HEK293T (cell line): ENCODE data around the gene GMDS.

Source experiments
- CTCF ChIA-PET: fragments of 350-600 bp; formaldehyde crosslinking; extraction: SDS; loops from one replicate; lab custom pipeline; 2021; ENCODE audit warnings: antibody characterized with exemption, inconsistent platforms; lab: Yijun Ruan, JAX
- POLR2A ChIA-PET: fragments of 350-600 bp; formaldehyde crosslinking; extraction: SDS; loops from one replicate; lab custom pipeline; 2020; ENCODE audit warnings: antibody characterized with exemption, inconsistent platforms; lab: Yijun Ruan, JAX
- DNase-seq: peaks from one replicate; pipeline ENCODE4 v3.0.0; 2012; ENCODE audit warnings: mixed read lengths; ENCODE audit errors: extremely low spot score
- ARNT ChIP-seq: fragments of 450-650 bp; IDR thresholded peaks from 2 replicates; pipeline ENCODE4 v1.6.1; 2017; ENCODE audit warnings: mild to moderate bottlenecking
- BHLHE40 ChIP-seq: fragments of 450-650 bp; IDR thresholded peaks from 2 replicates; pipeline ENCODE4 v1.6.1; 2016; ENCODE audit warnings: mild to moderate bottlenecking, moderate library complexity, borderline replicate concordance
- CTBP1 ChIP-seq: fragments of 450-650 bp; IDR thresholded peaks from 2 replicates; pipeline ENCODE4 v1.6.1; 2016; ENCODE audit warnings: borderline replicate concordance
- ELF4 ChIP-seq: fragments of 450-650 bp; IDR thresholded peaks from 2 replicates; pipeline ENCODE4 v1.6.1; 2017; ENCODE audit warnings: antibody characterized with exemption
- FOXA1 ChIP-seq: fragments of 450-650 bp; IDR thresholded peaks from 2 replicates; pipeline ENCODE4 v1.6.1; 2016; ENCODE audit warnings: mild to moderate bottlenecking
- FOXK2 ChIP-seq: fragments of 450-650 bp; IDR thresholded peaks from 2 replicates; pipeline ENCODE4 v1.6.1; 2016; ENCODE audit warnings: mild to moderate bottlenecking
- FOXM1 ChIP-seq: fragments of 450-650 bp; IDR thresholded peaks from 2 replicates; pipeline ENCODE4 v1.6.1; 2017; ENCODE audit warnings: mild to moderate bottlenecking, borderline replicate concordance
- HDGF ChIP-seq: fragments of 450-650 bp; IDR thresholded peaks from 2 replicates; pipeline ENCODE4 v1.6.1; 2017; ENCODE audit warnings: antibody characterized with exemption, borderline replicate concordance
- L3MBTL2 ChIP-seq: fragments of 450-650 bp; conservative IDR thresholded peaks from 2 replicates; pipeline ENCODE4 v1.6.1; 2016; ENCODE audit warnings: mild to moderate bottlenecking
- LEF1 ChIP-seq: fragments of 450-650 bp; IDR thresholded peaks from 2 replicates; pipeline ENCODE4 v1.6.1; 2017; ENCODE audit warnings: mild to moderate bottlenecking, borderline replicate concordance
- NFRKB ChIP-seq: fragments of 450-650 bp; IDR thresholded peaks from 2 replicates; pipeline ENCODE4 v1.6.1; 2016; ENCODE audit warnings: mild to moderate bottlenecking, moderate library complexity
- PKNOX1 ChIP-seq: fragments of 450-650 bp; IDR thresholded peaks from 2 replicates; pipeline ENCODE4 v1.6.1; 2016
- SP1 ChIP-seq: fragments of 450-650 bp; IDR thresholded peaks from 2 replicates; pipeline ENCODE4 v1.6.1; 2017
- SUZ12 ChIP-seq: fragments of 450-650 bp; IDR thresholded peaks from 2 replicates; pipeline ENCODE4 v1.6.1; 2016; ENCODE audit warnings: mild to moderate bottlenecking
- TARDBP ChIP-seq: fragments of 450-650 bp; IDR thresholded peaks from 2 replicates; pipeline ENCODE4 v1.6.1; 2016
- ZNF384 ChIP-seq: fragments of 450-650 bp; IDR thresholded peaks from 2 replicates; pipeline ENCODE4 v1.6.1; 2016

GMDS gene

GRCh38 chr6:1892716-1893115, 352.7 kb downstream of the GMDS start:
- ChIA-PET POLR2A (interaction anchor here (1.2 kb wide), 1 partner anchor 287 kb away, joined by 3 read pairs; no protein-coding TSS in a partner anchor), CTCF (interaction anchor here (0.8 to 1.9 kb wide), 4 partner anchors 11 to 211 kb away, joined by 3 to 9 read pairs (median 4); no protein-coding TSS in a partner anchor)
- TF ChIP-seq ARNT (no peak), TARDBP (no peak), FOXM1 (no peak), BHLHE40 (no peak)
- DNase-seq, result no peak

GRCh38 chr6:1890987-1891386, 354.4 kb downstream of the GMDS start:
- DNase-seq, result no peak
- TF ChIP-seq L3MBTL2, result no peak
- no peak for TF ChIP-seq HDGF
- no peak for TF ChIP-seq NFRKB
- TF ChIP-seq CTBP1, result no peak
- TF ChIP-seq ARNT, result no peak
- TF ChIP-seq ELF4, result no peak
- no peak for TF ChIP-seq FOXK2
- TF ChIP-seq FOXA1, result no peak
- no peak for TF ChIP-seq SUZ12
- TF ChIP-seq PKNOX1, result no peak
- no peak for TF ChIP-seq TARDBP
- TF ChIP-seq LEF1, result no peak
- TF ChIP-seq ZNF384, result no peak
- TF ChIP-seq SP1, result no peak
- CTCF ChIA-PET, result no interaction called here
- POLR2A ChIA-PET, result no interaction called here

- ChIA-PET POLR2A (no interaction called here), CTCF (no interaction called here)
- DNase-seq, result no peak
- TF ChIP-seq NFRKB (no peak), FOXK2 (no peak), HDGF (no peak), TARDBP (no peak), PKNOX1 (no peak), ZNF384 (no peak), BHLHE40 (no peak), L3MBTL2 (no peak), ELF4 (no peak), SP1 (no peak), LEF1 (no peak)
These were observed 355.3 kb downstream of the GMDS start for GRCh38 chr6:1890071-1890470.

GRCh38 chr6:1885576-1886011, 359.8 kb downstream of the GMDS start:
- 0 out of 2 replicates have a peak, but pooled peaks have one; percentile 1 for TF ChIP-seq PKNOX1
- no peak for TF ChIP-seq ZNF384
- no peak for TF ChIP-seq ARNT
- TF ChIP-seq TARDBP, result no peak
- TF ChIP-seq ELF4, result no peak
- ChIA-PET POLR2A (interaction anchor here (0.9 kb wide), 1 partner anchor 10 kb away, joined by 3 read pairs; no protein-coding TSS in a partner anchor), CTCF (no interaction called here)
- no peak for DNase-seq

GRCh38 chr6:1884313-1884712, 361.1 kb downstream of the GMDS start:
- CTCF ChIA-PET, result interaction anchor here (0.6 kb wide), 1 partner anchor 44 kb away, joined by 3 read pairs; no protein-coding TSS in a partner anchor
- POLR2A ChIA-PET, result no interaction called here
- no peak for DNase-seq
- TF ChIP-seq ARNT (no peak), LEF1 (no peak), FOXA1 (no peak), HDGF (no peak), BHLHE40 (no peak), SP1 (no peak), PKNOX1 (no peak)

GRCh38 chr6:1878330-1878729, 367.1 kb downstream of the GMDS start:
- POLR2A ChIA-PET, result no interaction called here
- TF ChIP-seq ARNT (no peak), FOXA1 (no peak), CTBP1 (no peak), NFRKB (no peak), BHLHE40 (no peak), FOXK2 (no peak), PKNOX1 (no peak), L3MBTL2 (no peak), SP1 (no peak), TARDBP (no peak), LEF1 (no peak), ZNF384 (no peak), FOXM1 (no peak), SUZ12 (no peak), HDGF (no peak), ELF4 (no peak)
- CTCF ChIA-PET, result no interaction called here
- no peak for DNase-seq
